NCI-H2107 treated with DMSO at 0.1 percent for 48 hours (cell line): ENCODE measurements around the gene OR51D1.

ENCODE experiments used
- DNase-seq: peaks from one replicate; lab custom pipeline; 2025; ENCODE audit not compliant: unreplicated experiment; lab: John Stamatoyannopoulos, UW

OR51D1 gene, protein sequence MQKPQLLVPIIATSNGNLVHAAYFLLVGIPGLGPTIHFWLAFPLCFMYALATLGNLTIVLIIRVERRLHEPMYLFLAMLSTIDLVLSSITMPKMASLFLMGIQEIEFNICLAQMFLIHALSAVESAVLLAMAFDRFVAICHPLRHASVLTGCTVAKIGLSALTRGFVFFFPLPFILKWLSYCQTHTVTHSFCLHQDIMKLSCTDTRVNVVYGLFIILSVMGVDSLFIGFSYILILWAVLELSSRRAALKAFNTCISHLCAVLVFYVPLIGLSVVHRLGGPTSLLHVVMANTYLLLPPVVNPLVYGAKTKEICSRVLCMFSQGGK

DNA sequence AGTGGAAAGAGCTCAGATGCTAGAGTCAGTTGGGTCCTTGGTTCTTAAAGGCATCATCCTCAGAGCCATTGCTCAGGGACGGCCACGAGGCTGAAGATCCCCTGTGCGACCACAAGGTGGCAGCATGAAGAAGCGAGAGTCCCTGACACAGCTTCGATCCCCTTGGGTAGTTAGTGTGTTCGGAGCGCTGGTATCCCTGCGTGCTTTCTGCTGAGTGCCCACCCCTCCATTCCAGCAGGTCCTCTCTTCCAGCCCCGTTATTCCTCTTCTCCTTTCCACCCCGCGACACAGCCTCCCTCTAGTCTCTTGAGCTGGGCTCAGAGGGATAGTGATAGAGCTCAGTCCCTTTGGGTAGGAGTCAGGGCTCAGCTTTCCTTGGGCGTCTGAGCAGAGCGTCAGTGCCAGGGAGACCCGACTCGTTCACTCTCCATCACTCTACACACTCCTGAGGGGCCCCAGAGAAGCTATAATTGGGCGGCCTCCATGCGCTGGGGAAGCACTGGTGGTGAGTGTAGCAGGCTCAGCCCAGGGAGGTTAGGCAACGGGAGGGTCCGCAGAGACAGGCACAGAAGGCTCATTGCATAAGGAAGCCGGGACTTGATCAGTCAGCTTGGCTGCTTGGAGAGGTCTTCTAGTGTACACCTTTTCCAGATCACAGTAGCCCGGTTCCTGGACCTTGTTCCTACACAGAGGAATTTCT lies at the start of gene OR51D1:
Gene OR51D1, plus strand, starts transcription at position 516 of the 700 bp plus-strand sequence. CDS start 2,314 bp downstream, outside the sequence.
- peak; percentile 63 for DNase-seq

DNA sequence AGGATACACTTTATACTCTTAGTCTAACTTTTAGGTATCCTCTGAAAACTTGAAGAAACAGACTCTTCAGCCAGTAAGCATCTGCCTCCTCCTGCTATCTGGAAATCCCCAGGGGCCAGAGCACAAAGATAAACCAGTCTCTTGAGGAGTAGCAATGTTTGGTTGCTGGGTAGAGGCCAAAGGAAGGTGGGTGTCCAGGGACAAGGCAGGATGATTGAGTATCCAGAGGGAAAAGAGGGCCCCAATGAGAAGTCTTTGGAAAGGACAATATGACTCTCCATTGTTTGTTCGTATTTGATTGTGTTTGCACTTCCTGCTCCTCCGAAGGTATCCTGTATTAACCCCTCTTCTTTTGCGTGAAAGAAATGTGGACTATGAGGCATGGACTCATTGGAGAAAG lies 48.3 kb upstream of the OR51D1 start:
- DNase-seq, result no peak

DNA sequence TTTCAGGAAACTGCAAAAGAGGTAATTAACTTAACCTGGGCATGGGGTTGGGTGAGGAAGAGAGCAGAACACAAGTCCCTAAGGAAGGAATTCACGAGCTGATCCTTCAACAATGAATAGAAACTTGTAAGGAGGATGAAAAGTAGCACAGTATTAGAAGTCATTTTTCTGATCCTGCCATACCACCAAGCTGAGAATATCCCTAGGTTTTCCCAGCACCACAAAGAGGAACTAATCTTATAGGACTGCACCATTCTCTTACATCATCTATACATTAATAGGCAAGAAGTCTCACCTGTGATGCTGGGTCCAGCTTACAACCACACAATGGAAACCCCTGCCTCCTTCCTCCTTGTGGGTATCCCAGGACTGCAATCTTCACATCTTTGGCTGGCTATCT lies 43.5 kb upstream of the OR51D1 start, which contains the start of gene OR52I1:
Gene OR52I1, plus strand, starts transcription at position 301 of the 400 bp plus-strand sequence. Its CDS starts 0 bp downstream, at position 301.
- no peak for DNase-seq

DNA sequence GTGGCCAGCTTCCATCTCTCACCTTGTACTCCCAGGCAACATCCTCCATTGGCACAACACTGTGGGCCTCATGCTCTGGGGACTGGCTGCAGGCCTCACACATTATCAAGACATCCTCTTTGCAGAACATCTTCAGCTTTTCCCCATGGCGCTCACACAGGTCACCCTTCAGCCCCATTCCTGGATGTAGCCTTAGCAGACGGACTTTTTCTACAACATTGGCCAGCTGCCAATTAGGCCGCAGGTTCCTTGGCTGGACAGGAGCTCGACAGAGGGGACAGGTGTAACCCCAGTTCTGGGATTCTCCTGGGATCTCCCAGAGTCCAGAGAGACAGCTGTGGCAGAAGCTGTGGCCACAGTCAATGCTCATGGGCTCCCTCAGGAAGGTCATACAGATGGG lies 32.2 kb upstream of the OR51D1 start:
- DNase-seq, result no peak

DNA sequence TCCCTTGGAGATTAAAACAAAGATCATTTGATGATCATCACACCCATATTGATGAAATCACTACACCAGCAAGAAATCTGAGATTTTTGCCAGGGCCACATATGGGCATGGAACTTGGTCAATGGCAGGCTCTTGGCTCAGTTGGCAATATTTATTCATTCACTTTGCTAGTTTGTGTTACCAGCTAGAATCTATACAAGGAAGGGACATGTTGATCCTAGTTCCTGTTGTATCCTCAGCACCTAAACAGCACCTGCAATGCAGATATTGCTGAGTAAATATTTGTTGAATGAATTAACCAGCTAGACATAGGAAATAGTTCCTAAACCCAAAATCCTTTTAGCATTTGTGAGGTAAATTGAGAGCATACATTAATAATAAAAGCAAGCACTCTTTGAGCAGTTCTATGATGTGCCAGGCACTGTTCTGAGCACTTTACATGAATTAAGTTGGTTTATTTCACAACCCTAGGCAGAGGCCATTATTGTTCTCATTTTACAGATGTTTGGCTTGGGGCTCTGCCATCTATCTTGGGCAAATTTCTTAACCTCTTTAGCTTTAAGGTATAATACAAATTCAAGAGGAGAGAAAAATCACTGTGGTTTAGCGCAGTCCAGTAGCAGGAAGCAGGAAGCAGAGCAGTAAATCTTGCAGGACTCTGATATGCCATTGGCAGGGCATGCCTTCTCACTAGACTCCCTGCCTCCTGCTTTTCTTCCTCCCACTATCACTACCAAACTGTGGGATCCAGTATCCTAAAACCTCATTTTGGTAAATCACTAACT lies 30.9 kb upstream of the OR51D1 start:
- peak; percentile 31 for DNase-seq

DNA sequence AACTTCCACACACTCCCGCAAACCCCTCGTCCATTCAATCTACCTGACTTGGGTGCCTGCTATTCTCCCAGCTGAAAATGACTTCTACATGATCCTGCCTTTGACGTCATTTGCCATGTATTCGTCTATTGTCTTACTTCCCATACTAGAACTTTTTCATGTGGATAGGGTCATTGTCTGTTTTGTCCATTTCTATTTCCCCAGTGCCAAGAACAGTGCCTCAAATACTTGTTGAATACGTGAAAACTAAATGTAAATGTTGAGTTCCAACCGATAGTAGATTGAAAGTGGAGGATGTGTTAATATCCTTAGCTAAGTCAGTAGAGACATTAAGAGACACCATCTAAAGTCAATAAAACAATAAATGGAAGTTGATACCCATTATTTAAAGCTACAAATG lies 30.2 kb upstream of the OR51D1 start:
- no peak for DNase-seq

DNA sequence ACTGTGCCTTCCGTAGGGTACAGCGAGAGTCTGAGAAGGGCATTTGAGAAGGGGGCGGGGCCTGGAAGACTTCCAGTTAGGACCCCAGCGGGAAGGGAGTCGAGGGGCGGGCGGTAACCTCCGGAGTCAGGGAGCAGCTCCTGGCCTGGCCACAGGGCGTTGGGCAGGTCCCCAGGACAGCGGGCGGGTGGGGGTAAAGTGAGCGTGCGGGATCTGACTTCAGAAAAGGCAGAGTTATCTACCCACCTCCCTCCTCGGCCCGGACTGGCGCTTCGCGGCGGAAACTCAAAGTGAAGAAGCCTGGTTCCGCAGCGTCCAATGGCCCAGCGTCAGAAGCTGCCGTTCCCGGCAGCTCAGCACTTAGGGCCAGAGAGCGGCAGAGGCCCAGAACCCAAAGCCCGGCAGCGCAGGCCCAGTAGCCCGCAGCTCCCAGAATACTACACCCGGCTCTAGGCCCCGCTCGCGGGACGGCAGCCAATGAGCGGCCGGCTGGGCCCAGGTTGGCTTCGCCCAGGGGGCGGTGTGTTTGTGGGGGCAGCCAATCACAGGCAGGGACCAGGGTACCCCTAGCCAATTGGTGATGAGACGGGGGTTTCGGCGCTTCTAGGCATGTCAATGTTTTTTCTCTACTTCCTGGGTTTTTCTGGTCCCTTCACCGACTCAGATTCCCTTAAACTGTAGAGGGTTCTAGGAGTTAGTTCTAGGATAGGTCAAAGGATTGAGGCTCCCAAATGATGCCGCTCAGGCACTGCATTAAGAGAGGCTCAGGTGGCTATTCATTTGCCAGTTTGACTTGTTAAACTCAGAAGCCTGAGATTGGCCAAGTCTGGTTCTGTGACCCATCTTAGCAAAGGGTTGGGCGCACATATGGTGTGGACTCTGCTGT lies 29.3 kb upstream of the OR51D1 start, which contains the start of gene TRIM68:
Gene TRIM68, minus strand, starts transcription at position 451 of the 886 bp plus-strand sequence. CDS start 2,727 bp downstream, outside the sequence.
- DNase-seq, result peak; percentile 67

DNA sequence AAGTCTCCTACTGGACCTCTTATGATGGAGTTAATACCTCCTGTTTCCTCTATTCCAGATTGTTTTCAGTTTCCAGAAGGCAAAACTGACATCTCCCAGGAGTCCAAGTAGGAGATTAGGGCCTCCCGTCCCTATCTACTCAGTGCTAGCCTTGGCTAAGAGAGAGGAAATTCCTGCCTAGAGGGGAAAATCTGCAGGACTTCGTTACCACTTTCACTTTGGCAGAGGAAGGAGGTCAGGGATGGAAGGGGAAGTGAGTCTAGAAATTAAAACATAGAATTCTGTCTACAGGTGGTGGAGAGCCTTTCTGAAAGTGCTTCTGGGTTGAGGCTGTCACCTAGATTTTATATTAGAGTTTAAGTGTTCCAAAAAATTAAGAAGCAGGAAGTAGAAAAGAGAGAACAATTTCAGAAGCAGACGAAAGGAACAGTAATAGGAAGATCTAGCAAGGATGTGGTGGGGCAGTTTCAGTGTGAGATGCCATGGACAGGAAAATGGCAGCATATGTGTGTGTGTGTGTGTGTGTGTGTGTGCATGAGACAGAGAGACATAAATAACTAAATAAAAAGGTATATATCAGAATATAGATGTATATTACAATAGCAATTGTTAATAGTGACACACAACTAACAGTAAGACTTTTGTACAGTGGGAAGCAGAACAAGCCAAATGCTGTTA lies 26.9 kb upstream of the OR51D1 start:
- no peak for DNase-seq

DNA sequence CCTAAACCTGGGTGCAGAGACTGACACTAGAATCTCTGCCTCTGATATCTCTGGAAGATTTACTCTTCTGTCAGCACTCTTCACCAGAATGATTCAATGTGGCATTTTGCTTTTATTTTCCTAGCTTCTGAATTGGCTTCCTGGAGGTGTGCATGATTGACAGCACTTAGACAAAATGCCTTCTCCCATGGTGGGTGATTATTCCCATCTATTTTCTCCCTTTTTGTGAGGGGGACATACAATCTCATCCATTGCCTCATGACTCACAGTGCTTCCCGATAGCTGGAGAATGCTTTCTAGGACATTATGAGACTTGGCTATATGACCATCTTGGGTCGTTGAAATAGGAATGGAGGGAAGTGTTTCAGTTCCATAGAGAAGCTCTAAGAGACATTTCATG lies 25.3 kb upstream of the OR51D1 start:
- DNase-seq, result no peak

DNA sequence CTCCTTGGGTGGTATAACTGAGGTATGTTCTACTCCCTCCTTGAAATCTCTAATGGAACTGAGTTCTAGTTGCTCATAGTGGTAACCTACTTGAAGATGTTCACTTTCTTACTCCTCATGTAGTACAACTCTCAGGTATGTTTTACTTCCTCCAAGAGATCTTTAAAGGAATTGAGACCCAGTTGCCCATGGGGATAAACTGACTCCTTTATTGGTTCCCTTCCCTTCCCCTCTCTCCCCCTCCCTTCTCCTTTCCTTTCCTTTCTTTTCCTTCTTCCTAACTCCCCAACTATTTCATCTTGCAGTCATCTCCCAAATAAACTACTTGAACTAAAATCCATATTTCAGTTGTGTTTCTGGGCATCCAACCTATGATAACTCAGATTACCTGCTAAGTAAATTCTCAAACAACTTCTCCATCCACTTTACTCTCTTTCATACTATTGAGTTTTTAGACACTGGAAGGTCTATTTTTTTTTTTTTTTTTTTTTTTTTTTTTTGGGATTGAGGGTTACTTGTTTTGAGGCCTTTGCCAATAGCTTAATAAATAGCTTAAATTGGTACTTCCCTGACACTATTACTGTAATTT lies 21.3 kb upstream of the OR51D1 start:
- DNase-seq, result no peak

DNA sequence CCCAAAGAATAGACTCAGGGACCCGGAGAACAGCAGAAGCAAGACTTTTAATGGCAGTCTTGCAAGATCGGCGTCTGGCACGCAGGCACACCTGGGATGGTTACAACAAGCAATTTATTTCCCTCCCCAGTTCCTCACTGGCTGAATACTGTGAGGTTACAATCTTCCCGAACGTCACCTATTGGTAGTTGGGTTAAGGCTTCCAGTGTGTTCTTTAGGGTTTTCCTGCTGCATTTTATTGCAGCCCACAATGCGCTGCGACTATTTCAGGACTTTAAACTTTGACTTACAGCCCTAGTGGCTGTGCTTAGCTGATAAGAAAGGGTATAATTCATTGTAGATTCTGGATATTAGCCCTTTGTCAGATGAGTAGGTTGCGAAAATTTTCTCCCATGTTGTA lies 17.8 kb upstream of the OR51D1 start:
- no peak for DNase-seq

DNA sequence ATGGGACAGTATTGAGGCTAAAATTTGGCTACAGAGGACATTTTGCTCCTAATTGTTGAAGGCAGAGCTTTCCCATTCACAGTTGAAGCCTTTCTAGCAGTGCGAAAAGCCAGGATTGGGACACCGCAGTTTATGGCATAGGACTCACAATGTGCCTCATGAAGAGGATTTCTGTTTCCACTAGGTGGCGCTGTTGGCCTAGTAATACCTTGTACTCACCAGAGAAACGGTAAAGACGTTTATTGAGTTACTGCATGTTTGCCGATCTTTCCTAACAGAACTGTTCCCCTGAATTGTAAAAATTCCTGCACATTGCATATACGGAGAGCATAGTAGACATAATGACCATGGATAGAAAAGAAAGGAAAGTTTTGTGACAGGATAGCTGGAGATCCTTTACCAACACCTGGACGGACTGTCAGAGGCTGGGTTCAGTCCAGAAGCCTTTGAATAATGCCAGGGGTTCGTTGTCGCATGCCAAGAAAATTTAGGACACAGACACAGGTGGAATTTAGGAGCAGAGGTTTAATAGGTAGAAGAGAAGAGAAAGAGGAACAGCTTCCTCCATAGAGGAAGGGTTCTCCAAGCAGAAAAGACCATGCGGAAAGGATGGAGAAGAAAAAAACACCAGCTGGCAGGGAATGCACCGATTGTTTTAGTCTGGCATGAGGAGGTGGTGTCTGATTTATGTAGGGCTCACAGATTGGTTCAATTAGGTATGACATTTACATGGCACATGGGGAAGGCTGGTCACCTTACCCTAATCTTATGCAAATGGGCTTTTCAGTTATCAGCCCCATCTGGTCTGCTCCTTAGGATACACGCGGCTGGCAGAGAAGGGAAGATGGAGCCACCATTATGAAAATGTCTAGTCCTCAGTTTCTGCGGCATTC lies 10.8 kb upstream of the OR51D1 start:
- DNase-seq, result peak; percentile 78

DNA sequence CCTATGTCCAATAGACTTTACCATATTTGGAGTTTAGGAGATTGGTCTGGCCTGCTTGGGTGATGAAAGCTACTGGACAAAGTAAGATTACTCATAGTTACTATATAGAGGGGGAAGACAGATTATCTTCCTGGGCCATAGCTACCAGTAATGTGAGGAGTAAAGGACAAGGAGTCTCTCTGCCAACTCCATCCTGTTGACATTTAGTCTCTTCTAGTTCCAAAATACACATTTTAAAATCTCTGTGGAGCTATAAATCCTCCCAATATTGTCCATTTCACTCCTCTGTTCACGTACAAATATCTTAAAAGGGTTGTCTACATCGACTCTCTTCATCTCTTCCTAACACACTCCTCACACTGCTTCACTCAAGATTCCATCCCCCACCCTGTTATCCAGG lies 1.1 kb upstream of the OR51D1 start:
- DNase-seq, result no peak

DNA sequence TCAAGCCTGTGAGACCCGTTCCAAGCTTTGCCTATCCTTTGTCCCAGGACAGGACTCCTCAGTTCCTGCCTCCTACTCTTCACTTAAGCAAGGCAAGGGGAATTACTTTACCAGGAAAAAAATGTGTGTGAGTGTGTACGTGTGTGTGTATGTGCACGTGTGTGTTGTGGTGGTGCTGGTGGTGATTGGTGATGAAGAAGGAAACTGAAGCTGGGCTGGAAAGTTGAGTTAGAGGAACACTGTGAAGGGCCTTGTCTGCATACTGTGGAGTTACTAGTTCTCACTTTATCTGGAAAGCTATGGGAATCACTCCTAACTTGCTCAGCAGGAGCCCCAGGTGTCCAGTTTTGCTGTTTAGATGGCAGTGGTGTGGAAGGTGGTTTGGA lies 378 bp downstream of the OR51D1 start:
- DNase-seq, result no peak

DNA sequence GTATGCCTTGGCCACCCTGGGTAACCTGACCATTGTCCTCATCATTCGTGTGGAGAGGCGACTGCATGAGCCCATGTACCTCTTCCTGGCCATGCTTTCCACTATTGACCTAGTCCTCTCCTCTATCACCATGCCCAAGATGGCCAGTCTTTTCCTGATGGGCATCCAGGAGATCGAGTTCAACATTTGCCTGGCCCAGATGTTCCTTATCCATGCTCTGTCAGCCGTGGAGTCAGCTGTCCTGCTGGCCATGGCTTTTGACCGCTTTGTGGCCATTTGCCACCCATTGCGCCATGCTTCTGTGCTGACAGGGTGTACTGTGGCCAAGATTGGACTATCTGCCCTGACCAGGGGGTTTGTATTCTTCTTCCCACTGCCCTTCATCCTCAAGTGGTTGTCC lies 2.7 kb downstream of the OR51D1 start:
- DNase-seq, result no peak

DNA sequence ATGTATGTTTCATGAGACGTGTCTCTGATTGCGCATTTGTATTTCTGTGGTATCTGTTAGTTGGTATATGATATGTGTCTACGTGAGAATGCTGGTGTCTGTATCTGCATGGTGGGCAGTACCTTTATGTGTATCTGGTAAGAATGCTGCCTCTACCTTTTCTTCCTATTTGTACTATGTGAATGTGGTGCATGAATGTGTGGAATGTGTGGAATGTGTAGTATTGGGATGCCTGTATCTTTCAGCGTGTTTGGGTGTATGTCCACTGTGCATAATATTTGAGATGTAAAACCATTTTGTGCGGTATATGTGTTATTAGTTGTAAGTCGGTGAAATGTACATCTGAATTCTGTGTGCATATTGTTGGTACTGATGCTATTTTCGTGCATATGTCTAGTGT lies 4.2 kb downstream of the OR51D1 start:
- DNase-seq, result no peak

DNA sequence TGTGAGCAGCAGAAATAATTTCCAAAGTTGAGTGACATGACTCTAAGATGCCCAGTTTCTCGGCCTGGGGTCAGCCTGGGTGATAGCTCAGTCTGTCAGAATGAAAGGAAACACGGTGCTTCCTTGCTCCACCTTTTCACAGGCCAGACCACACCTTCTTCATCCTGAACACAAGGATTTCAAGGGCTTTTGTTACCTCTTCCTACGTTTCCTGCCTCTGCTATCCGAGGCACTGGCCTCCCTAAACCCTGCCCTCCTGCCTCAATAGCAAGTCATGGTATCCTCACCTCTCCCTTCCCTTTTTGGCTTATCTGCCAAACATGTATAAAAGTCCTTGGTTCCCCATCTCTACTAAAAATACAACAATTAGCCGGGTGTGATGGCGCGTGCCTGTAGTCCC lies 4.8 kb downstream of the OR51D1 start:
- DNase-seq, result no peak

DNA sequence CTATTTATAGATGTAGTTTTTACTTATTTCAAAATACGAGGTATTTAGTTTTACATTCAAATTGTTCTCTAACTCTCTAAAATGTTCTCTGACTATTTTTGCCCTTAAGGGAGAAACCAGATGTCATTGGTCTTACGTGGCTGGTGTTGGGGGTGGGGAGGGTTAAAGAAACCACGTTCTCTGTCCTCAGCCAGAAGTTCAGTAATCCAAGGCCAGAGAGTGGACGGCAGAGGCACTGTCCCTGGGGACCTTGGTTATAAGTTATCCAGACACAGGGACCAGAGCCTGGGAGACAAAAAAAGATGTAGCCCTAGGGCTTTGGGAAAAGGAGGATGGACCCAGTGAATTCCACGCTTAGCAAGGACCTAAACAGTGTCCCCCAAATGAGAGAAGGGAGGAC lies 5.8 kb downstream of the OR51D1 start:
- no peak for DNase-seq

DNA sequence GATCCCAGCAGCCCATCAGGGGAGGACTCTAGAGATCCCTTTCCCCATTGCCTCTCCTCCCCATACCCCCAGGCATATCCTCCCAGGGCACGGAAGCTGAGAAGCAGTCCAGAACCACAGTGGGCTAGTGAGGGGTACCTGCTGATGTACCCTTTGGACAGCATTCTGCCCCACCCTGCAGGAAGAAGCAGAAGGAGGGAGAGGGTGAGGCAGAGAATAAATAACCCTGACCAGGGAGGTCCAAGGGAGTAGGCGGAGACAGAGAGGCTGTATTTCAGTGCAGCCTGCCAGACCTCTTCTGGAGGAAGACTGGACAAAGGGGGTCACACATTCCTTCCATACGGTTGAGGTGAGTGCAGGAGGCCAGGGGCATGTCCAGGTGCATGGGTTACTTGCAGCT lies 6.4 kb downstream of the OR51D1 start, which contains the start of gene OR51E1:
Gene OR51E1, plus strand, starts transcription at position 301 of the 400 bp plus-strand sequence. CDS start 8,545 bp downstream, outside the sequence.
- no peak for DNase-seq
